ENCODE data around the gene GATD1. TPM values are rescaled to one million over a fixed set of nuclear protein-coding genes. Genes with fewer than 3 reads are reported as not detected.

Gene GATD1
- total RNA-seq, 1 experiment from 2014 or later: 91.5 TPM

DNA sequence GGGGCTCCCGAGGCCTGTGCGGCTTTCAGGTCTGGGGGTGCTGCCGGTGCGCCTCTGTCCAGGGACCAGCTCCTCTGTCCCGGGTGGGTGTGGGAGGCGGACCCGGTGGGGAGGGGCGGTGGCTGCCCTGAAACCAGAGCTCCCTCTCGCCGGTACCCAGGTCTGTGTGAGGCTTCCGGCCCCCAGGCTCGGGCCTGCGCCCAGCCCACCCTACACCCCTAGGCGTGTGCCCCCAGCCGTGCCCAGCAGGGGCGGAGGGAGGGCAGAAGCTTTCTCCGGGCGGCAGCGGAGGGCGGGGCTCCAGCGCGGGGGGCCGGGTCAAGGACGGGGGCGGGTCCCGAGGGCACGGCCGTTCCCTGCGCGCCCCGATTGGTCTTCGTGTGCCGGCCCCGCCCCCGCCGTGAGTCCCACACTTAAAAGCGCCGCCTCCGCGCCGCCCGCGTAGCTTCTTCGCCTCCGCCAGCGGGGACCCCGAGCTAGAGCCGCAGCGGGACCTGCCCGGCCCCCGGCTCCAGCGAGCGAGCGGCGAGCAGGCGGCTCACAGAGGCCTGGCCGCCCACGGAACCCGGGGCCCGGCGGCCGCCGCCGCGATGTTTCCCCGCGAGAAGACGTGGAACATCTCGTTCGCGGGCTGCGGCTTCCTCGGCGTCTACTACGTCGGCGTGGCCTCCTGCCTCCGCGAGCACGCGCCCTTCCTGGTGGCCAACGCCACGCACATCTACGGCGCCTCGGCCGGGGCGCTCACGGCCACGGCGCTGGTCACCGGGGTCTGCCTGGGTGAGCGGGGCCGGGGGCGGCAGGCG is 42.0 kb upstream of the GATD1 start:
- TF ChIP-seq, protein P1, sequence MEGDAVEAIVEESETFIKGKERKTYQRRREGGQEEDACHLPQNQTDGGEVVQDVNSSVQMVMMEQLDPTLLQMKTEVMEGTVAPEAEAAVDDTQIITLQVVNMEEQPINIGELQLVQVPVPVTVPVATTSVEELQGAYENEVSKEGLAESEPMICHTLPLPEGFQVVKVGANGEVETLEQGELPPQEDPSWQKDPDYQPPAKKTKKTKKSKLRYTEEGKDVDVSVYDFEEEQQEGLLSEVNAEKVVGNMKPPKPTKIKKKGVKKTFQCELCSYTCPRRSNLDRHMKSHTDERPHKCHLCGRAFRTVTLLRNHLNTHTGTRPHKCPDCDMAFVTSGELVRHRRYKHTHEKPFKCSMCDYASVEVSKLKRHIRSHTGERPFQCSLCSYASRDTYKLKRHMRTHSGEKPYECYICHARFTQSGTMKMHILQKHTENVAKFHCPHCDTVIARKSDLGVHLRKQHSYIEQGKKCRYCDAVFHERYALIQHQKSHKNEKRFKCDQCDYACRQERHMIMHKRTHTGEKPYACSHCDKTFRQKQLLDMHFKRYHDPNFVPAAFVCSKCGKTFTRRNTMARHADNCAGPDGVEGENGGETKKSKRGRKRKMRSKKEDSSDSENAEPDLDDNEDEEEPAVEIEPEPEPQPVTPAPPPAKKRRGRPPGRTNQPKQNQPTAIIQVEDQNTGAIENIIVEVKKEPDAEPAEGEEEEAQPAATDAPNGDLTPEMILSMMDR (IDR thresholded peaks at IDR 0.05; ENCODE audit: insufficient read depth in 1 of 2, low read depth in 1 of 2, low read length in 1 of 2, severe bottlenecking in 1 of 2, unreplicated experiment in 1 of 2): peak; percentile 8 to 23
- no TSS peak for BruUV-seq (replicated peaks)
- Mint-ChIP-seq H3K36me3 (ENCODE audit: insufficient read depth, unreplicated experiment) (peaks cover 61% of the 10 kb centered on the region), H3K27me3 (ENCODE audit: insufficient read depth, unreplicated experiment) (no peaks in the 10 kb centered on the region), H3K4me3 (ENCODE audit: unreplicated experiment) (peak overlapping the region; percentile 76), H3K27ac (ENCODE audit: unreplicated experiment) (peak overlapping the region; percentile 66), H3K9me3 (ENCODE audit: unreplicated experiment) (no peaks in the 10 kb centered on the region), H3K4me1 (ENCODE audit: low read depth, unreplicated experiment) (no peaks in the 10 kb centered on the region)
- ChIA-PET POLR2A (interaction anchor here (0.6 to 2.5 kb wide), 22 partner anchors 8 to 273 kb away, joined by 3 to 35 read pairs (median 4); partner anchors contain the start of genes CD151, CHID1, CRACR2B and GATD1), CTCF (interaction anchor here (0.6 to 1.8 kb wide), 7 partner anchors 12 to 1319 kb away, joined by 3 to 10 read pairs (median 3); partner anchors contain the start of genes POLR2L and TSPAN4)
- Histone ChIP-seq H3K4me1 (peaks cover 21% of the 10 kb centered on the region), H3K36me3 (ENCODE audit: control insufficient read depth, insufficient read depth, low read length) (peaks cover 2% of the 10 kb centered on the region; the same call in 1 of the 2 replicates), H3K9me3 (no peaks in the 10 kb centered on the region), H3K4me3 (ENCODE audit: low read depth, low read length) (peak overlapping the region; percentile 86), H3K27me3 (replicated peaks; ENCODE audit: control insufficient read depth, insufficient read depth, low read length) (no peaks in the 10 kb centered on the region)
- peak; percentile 92 to 95 for DNase-seq
- intact Hi-C loops (cut with micrococcal nuclease; ENCODE audit: unreplicated experiment): loop anchor here (1.0 kb wide), 1 partner anchor 8 kb away; the partner anchor contains the start of gene CRACR2B

DNA sequence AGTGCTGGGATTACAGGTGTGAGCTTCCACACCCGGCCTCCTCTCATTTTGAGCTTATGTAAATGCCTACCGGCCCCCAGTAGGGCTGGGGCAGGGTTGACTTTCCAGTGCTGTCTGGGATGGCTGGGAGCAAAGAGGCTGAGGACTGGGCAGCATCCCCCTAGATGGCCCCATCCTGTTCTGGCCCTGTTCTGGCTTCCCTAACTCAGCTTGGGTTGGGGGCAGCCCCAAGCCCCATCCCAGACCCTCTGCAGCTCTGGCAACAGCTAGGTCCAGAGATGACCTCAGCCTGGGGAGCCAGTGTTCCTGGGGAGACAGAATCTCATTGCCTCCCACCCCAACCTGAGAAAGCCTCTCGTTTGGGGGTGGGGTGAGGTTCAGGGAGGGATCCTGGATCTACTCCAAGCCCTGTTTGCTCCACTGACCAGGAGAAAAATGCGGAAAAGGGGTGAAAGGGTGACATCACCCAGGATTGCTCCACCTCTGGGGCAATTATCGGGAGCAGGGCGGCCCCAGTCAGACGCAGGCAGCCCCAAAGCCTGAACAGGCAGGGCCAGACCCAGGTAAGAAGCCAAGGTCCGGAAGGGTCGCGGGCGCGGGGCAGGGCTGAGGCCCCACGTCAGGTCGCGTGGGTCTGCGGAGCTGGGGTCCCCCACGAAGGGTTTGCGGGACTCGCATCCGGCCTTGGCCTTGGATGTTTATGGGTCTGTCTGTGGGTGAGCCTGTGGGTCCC is 41.3 kb upstream of the GATD1 start, which contains the start of gene PNPLA2:
Gene PNPLA2 (plus strand): TSS at position 519 of the 733 bp plus-strand sequence. CDS start 805 bp downstream, outside the sequence.
- ChIA-PET POLR2A (interaction anchor here (0.6 to 2.5 kb wide), 20 partner anchors 9 to 273 kb away, joined by 3 to 35 read pairs (median 5); partner anchors contain the start of genes CD151, CHID1, CRACR2B and GATD1), CTCF (interaction anchor here (0.6 to 1.8 kb wide), 6 partner anchors 9 to 96 kb away, joined by 3 to 10 read pairs (median 3); partner anchors contain the start of genes CRACR2B, POLR2L and TSPAN4)
- H3K27me3 Mint-ChIP-seq (ENCODE audit: insufficient read depth, unreplicated experiment): no peaks in the 10 kb centered on the region
- peak within 1 kb of the TSS; percentile 76 for H3K4me3 Mint-ChIP-seq (ENCODE audit: unreplicated experiment)
- H3K36me3 Mint-ChIP-seq (ENCODE audit: insufficient read depth, unreplicated experiment): peaks cover 68% of the 10 kb centered on the region
- peak within 1 kb of the TSS; percentile 66 for H3K27ac Mint-ChIP-seq (ENCODE audit: unreplicated experiment)
- no peaks in the 10 kb centered on the region for H3K9me3 Mint-ChIP-seq (ENCODE audit: unreplicated experiment)
- TF ChIP-seq, protein P1 (IDR thresholded peaks at IDR 0.05; ENCODE audit: insufficient read depth in 1 of 2, low read depth in 1 of 2, low read length in 1 of 2, severe bottlenecking in 1 of 2, unreplicated experiment in 1 of 2): peak in 1 of 2 experiments; percentile 17
- peak; percentile 72 to 77 for DNase-seq
- Histone ChIP-seq H3K4me1 (peaks cover 21% of the 10 kb centered on the region), H3K9me3 (no peaks in the 10 kb centered on the region), H3K27me3 (replicated peaks; ENCODE audit: control insufficient read depth, insufficient read depth, low read length) (no peaks in the 10 kb centered on the region), H3K36me3 (ENCODE audit: control insufficient read depth, insufficient read depth, low read length) (peaks cover 2% of the 10 kb centered on the region; the same call in 1 of the 2 replicates), H3K4me3 (ENCODE audit: low read depth, low read length) (peak within 1 kb of the TSS; percentile 86)
- intact Hi-C loops (cut with micrococcal nuclease; ENCODE audit: unreplicated experiment): loop anchor here (1.0 kb wide), 1 partner anchor 9 kb away; the partner anchor contains the start of gene CRACR2B
- H3K4me1 Mint-ChIP-seq (ENCODE audit: low read depth, unreplicated experiment): no peaks in the 10 kb centered on the region
- BruUV-seq (replicated peaks): TSS peak; percentile 35

DNA sequence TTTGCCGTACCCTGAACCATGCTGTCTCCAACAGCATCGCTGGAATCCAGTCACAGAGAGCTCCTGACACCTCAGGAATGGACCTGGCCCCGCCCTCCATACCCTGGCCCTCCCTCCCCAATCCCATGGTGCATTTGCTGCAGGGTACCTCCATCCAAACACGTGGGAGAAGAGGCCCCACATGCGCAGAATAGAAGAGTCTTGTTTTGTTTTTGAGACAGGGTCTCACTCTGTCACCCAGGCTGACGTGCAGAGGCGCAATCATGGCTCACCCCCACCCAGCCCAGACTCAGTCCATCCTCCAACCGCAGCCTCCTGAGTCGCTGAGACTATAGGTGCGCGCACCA is 39.1 kb upstream of the GATD1 start:
- H3K9me3 ChIP-seq: no peaks in the 10 kb centered on the region
- Mint-ChIP-seq H3K27me3 (ENCODE audit: insufficient read depth, unreplicated experiment) (no peaks in the 10 kb centered on the region), H3K4me1 (ENCODE audit: low read depth, unreplicated experiment) (no peaks in the 10 kb centered on the region), H3K27ac (ENCODE audit: unreplicated experiment) (no peak overlapping the region), H3K36me3 (ENCODE audit: insufficient read depth, unreplicated experiment) (peaks cover 75% of the 10 kb centered on the region), H3K9me3 (ENCODE audit: unreplicated experiment) (no peaks in the 10 kb centered on the region), H3K4me3 (ENCODE audit: unreplicated experiment) (no peak overlapping the region)
- DNase-seq: no peak
- BruUV-seq (replicated peaks): no TSS peak
- H3K27me3 ChIP-seq (replicated peaks; ENCODE audit: control insufficient read depth, insufficient read depth, low read length): no peaks in the 10 kb centered on the region
- ChIA-PET CTCF (no interaction called here), POLR2A (no interaction called here)
- intact Hi-C loops (cut with micrococcal nuclease; ENCODE audit: unreplicated experiment): no loop called here
- peaks cover 12% of the 10 kb centered on the region for H3K36me3 ChIP-seq (ENCODE audit: control insufficient read depth, insufficient read depth, low read length)
- no peak overlapping the region for H3K4me3 ChIP-seq (ENCODE audit: low read depth, low read length)
- TF ChIP-seq, protein P1 (IDR thresholded peaks at IDR 0.05; ENCODE audit: insufficient read depth in 1 of 2, low read depth in 1 of 2, low read length in 1 of 2, severe bottlenecking in 1 of 2, unreplicated experiment in 1 of 2): no peak
- peaks cover 26% of the 10 kb centered on the region for H3K4me1 ChIP-seq

Measured in Caco-2 (cell line).